Panc1 (cell line): ENCODE results near the gene TMEM132C. TPM values are rescaled to one million over a fixed set of nuclear protein-coding genes. Genes with fewer than 3 reads are reported as not detected.

Experiments used
- ATAC-seq: fragments of 200-7000 bp; cut with Tn5 transposase; 2 replicates; pipeline ENCODE4 v1.9.1; 2020; ENCODE audit warnings: mild to moderate bottlenecking, moderate library complexity
- BruUV-seq: library from RNA; stranded (reverse); fragments of 400-500 nt; replicated peaks from 2 replicates; lab custom pipeline; 2021; lab: Mats Ljungman, UMichigan
- CTCF ChIA-PET: fragments of 300-600 bp; sonication (Branson Sonifier 250); formaldehyde crosslinking; loops from one replicate; lab custom pipeline; 2022; ENCODE audit warnings: antibody characterized with exemption; lab: Charles Lee
- POLR2A ChIA-PET: fragments of 300-600 bp; sonication (Branson Sonifier 250); formaldehyde crosslinking; loops from one replicate; lab custom pipeline; 2022; ENCODE audit warnings: antibody characterized with exemption; lab: Charles Lee
- DNase-seq: peaks from one replicate; pipeline ENCODE4 v3.0.0-alpha.2; 2010; ENCODE audit warnings: low read depth, low spot score
- H3K27ac ChIP-seq: 2 replicates; pipeline ENCODE4 v1.5.1; 2011; ENCODE audit warnings: mild to moderate bottlenecking, low read length, inconsistent platforms
- H3K27me3 ChIP-seq: fragments of 200-500 bp; sonication (Bioruptor generic); 2 replicates; pipeline ENCODE4 v1.6.0; 2014; ENCODE audit warnings: low read length, inconsistent platforms; ENCODE audit not compliant: control insufficient read depth, insufficient read depth
- H3K36me3 ChIP-seq: fragments of 200-500 bp; sonication (Bioruptor generic); 2 replicates; pipeline ENCODE4 v1.5.1; 2014; ENCODE audit warnings: inconsistent platforms, mild to moderate bottlenecking, low read length, moderate library complexity; ENCODE audit not compliant: control insufficient read depth, insufficient read depth
- H3K4me1 ChIP-seq: 2 replicates; pipeline ENCODE4 v1.5.1; 2011; ENCODE audit warnings: inconsistent platforms, mild to moderate bottlenecking, low read length, moderate library complexity; ENCODE audit not compliant: control insufficient read depth, insufficient read depth
- H3K4me3 ChIP-seq, 2 experiments: 2 replicates each; pipeline ENCODE4 v1.5.1; 2011 to 2012; ENCODE audit warnings: low read depth in 2 of 2, low read length in 2 of 2, mild to moderate bottlenecking in 2 of 2, inconsistent platforms in 1 of 2, moderate library complexity in 1 of 2
- H3K9me3 ChIP-seq: fragments of 200-500 bp; sonication (Bioruptor generic); 2 replicates; pipeline ENCODE4 v1.5.1; 2014; ENCODE audit warnings: low read depth, mild to moderate bottlenecking, inconsistent platforms, low read length, moderate library complexity; ENCODE audit not compliant: control insufficient read depth, insufficient read depth
- POLR2AphosphoS5 ChIP-seq: IDR thresholded peaks from 2 replicates; pipeline ENCODE4 v1.6.1; 2012; ENCODE audit warnings: mild to moderate bottlenecking, low read depth, low read length, moderate library complexity
- SIN3A ChIP-seq: IDR thresholded peaks from 2 replicates; pipeline ENCODE4 v1.6.1; 2012; ENCODE audit warnings: low read depth, mild to moderate bottlenecking, low read length, moderate library complexity, borderline replicate concordance; ENCODE audit not compliant: insufficient read depth
- TCF7L2 ChIP-seq: IDR thresholded peaks from 2 replicates; pipeline ENCODE4 v1.6.1; 2011; ENCODE audit warnings: mild to moderate bottlenecking, low read depth, low read length, inconsistent platforms
- in situ Hi-C: cut with HindIII; loops from 2 replicates; pipeline ENCODE4 v1.10.0; 2016; ENCODE audit warnings: low sequenced_read_pairs, low pct_unique_long_range_greater_than_20kb
- intact Hi-C: fragments of 100-400 bp; cut with micrococcal nuclease; formaldehyde crosslinking; loops from one replicate; pipeline ENCODE4 v1.10.0; 2022; ENCODE audit not compliant: unreplicated experiment
- total RNA-seq: library from RNA; stranded (reverse); gene quantifications from one replicate; pipeline ENCODE4 v1.2.1, GENCODE V29; 2021; ENCODE audit not compliant: unreplicated experiment
- TF ChIP-seq, protein P1 (sequence below): fragments of 450-650 bp; IDR thresholded peaks from 2 replicates; pipeline ENCODE4 v1.5.1; 2017; ENCODE audit warnings: mild to moderate bottlenecking
- TF ChIP-seq, protein P2 (sequence below), 2 experiments: IDR thresholded peaks; 2 replicates each; pipeline ENCODE4 v1.6.1; 2011 to 2012; ENCODE audit warnings: low read depth in 2 of 2, control low read depth in 1 of 2, low read length in 1 of 2, mild to moderate bottlenecking in 1 of 2, moderate library complexity in 1 of 2; ENCODE audit not compliant: insufficient read depth in 1 of 2

The TMEM132C gene
- total RNA-seq, 1 experiment from 2014 or later: not detected

DNA sequence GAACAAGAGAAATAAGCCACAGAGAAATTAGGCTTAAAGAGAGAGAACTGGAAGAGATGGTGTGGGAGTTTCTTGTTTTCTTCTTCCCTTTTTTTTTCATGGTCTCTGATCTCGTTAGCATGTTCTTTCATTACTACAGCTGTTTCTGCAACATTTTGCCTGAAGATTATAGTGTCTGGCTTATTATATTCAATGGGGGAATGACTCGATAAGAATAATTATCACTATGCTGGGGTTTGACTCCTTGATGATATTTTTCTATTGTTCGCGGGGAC is 70.0 kb downstream of the TMEM132C start:
- in situ Hi-C loops (no loop called here), intact Hi-C loops (no loop called here)
- TF ChIP-seq TCF7L2: no peak
- TF ChIP-seq, protein P1, sequence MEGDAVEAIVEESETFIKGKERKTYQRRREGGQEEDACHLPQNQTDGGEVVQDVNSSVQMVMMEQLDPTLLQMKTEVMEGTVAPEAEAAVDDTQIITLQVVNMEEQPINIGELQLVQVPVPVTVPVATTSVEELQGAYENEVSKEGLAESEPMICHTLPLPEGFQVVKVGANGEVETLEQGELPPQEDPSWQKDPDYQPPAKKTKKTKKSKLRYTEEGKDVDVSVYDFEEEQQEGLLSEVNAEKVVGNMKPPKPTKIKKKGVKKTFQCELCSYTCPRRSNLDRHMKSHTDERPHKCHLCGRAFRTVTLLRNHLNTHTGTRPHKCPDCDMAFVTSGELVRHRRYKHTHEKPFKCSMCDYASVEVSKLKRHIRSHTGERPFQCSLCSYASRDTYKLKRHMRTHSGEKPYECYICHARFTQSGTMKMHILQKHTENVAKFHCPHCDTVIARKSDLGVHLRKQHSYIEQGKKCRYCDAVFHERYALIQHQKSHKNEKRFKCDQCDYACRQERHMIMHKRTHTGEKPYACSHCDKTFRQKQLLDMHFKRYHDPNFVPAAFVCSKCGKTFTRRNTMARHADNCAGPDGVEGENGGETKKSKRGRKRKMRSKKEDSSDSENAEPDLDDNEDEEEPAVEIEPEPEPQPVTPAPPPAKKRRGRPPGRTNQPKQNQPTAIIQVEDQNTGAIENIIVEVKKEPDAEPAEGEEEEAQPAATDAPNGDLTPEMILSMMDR: no peak
- TF ChIP-seq SIN3A: no peak
- TF ChIP-seq, protein P2, sequence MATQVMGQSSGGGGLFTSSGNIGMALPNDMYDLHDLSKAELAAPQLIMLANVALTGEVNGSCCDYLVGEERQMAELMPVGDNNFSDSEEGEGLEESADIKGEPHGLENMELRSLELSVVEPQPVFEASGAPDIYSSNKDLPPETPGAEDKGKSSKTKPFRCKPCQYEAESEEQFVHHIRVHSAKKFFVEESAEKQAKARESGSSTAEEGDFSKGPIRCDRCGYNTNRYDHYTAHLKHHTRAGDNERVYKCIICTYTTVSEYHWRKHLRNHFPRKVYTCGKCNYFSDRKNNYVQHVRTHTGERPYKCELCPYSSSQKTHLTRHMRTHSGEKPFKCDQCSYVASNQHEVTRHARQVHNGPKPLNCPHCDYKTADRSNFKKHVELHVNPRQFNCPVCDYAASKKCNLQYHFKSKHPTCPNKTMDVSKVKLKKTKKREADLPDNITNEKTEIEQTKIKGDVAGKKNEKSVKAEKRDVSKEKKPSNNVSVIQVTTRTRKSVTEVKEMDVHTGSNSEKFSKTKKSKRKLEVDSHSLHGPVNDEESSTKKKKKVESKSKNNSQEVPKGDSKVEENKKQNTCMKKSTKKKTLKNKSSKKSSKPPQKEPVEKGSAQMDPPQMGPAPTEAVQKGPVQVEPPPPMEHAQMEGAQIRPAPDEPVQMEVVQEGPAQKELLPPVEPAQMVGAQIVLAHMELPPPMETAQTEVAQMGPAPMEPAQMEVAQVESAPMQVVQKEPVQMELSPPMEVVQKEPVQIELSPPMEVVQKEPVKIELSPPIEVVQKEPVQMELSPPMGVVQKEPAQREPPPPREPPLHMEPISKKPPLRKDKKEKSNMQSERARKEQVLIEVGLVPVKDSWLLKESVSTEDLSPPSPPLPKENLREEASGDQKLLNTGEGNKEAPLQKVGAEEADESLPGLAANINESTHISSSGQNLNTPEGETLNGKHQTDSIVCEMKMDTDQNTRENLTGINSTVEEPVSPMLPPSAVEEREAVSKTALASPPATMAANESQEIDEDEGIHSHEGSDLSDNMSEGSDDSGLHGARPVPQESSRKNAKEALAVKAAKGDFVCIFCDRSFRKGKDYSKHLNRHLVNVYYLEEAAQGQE (IDR thresholded peaks at IDR 0.05; ENCODE audit: insufficient read depth in 1 of 2, low read depth in 2 of 2, low read length in 1 of 2): no peak
- TF ChIP-seq POLR2AphosphoS5: no peak
- Histone ChIP-seq H3K27me3 (no peaks in the 10 kb centered on the region), H3K27ac (no peak overlapping the region), H3K4me1 (no peaks in the 10 kb centered on the region), H3K4me3 (no peak overlapping the region), H3K36me3 (no peaks in the 10 kb centered on the region), H3K9me3 (no peaks in the 10 kb centered on the region)
- no peak for ATAC-seq
- CTCF ChIA-PET: no interaction called here
- POLR2A ChIA-PET: no interaction called here
- no peak for DNase-seq
- BruUV-seq: no TSS peak

DNA sequence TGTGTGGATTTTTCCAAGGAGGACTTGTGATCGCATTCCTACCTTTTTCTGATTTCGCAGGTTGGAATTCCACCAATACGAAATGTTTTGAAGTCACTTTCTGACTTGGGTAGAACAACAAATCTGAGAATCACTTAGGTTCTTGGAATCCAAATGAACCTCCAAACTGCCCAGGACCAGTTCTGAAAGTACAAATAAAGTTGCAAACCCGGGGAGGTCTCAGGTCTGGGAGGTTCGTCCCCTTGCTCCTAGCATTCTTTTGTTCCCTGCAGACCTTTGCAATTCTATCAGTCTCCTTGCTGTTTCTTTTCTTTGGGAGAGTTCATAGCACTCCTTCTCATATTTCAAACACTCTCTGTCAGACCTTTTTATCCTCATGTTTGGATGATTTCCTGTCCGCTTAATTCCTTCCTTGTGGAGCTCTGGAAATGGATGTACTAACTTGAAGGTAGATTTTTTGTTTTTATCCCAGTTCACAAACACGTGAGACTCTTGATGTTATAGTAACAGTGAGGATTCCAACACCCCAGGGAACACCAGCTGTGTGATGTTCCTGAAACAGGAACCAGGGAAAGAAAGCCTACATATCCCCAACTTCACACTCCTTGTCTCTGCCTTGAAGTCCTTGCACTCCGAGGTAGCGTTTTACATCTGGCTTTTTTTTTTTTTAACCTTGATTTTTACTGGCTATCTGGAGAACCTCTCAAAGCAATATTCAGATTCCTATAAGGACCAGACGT is 70.6 kb downstream of the TMEM132C start:
- POLR2A ChIA-PET: no interaction called here
- TF ChIP-seq SIN3A (no peak), TCF7L2 (no peak), POLR2AphosphoS5 (no peak)
- TF ChIP-seq, protein P2 (IDR thresholded peaks at IDR 0.05; ENCODE audit: insufficient read depth in 1 of 2, low read depth in 2 of 2, low read length in 1 of 2): no peak
- TF ChIP-seq, protein P1: no peak
- Histone ChIP-seq H3K9me3 (no peaks in the 10 kb centered on the region), H3K27ac (no peak overlapping the region), H3K36me3 (no peaks in the 10 kb centered on the region), H3K27me3 (no peaks in the 10 kb centered on the region), H3K4me3 (no peak overlapping the region), H3K4me1 (no peaks in the 10 kb centered on the region)
- no peak for ATAC-seq
- intact Hi-C loops: no loop called here
- DNase-seq: no peak
- CTCF ChIA-PET: no interaction called here
- in situ Hi-C loops: no loop called here
- BruUV-seq: no TSS peak
